ENCODE data around the gene TTC33.
A peak's percentile ranks its signal among the peaks of the same experiment; 100 is the strongest.
"Not testable (repeated sequence)": the region's sequence is repeated elsewhere in the genome, so short reads cannot be mapped to it uniquely, and the experiment has no call there.

Gene TTC33

DNA sequence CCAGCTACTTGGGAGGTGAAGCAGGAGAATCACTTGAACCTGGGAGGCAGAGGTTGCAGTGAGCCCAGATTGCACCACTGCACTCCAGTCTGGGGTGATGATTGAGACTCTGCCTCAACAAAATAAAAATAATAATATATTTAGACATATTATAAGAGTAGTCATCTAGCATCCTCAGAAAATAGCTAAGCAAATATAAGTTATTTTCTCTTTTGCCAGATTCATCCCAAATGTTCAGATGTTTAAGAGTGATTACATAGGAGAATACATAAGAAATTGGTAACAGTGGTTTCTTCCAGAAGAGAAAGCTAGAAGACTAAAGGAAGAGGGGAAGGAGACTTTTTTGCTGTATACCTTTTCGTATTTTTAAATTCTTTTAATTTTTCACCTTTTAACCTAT, 22.4 kb upstream of the TTC33 start:
- no peak for DNase-seq

GRCh38 chr5:40776658-40776977, 20.9 kb upstream of the TTC33 start:
- DNase-seq: no peak

GRCh38 chr5:40775846-40776657, 20.3 kb upstream of the TTC33 start:
- DNase-seq: no peak

DNA sequence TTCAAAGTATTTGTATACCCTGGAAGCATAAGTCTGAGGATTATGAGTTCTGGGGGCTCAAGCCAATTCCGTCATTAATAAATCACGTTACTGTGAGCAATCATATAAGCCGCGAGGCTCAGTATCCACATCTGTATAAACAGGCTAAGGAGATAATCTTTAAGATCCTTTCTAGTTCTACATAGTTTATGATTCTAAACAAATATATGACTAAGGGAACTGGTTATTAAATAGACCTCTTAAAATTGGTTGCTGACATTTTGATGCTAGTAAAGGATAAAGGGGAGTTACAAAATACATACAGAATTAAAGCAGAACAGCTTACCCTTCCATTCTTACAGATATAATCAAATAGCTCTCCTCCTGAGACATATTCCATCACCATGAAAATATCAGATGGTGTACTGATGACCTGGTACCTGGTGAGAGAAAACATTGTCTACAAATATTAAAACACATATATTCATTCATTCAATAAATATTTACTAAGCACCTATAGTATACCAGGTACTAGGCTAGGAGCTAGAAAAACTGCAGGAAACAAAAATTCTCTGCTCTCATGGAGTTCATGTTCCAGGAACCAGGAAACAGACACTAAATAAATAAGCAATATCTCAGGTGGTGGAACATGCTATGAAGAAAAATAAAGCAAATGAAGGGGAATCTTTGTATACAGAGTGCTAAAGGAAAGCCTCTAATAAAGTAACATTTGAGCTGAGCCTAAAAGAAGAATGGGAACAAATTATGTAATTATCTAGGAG, 19.5 kb upstream of the TTC33 start:
- DNase-seq: no peak

DNA sequence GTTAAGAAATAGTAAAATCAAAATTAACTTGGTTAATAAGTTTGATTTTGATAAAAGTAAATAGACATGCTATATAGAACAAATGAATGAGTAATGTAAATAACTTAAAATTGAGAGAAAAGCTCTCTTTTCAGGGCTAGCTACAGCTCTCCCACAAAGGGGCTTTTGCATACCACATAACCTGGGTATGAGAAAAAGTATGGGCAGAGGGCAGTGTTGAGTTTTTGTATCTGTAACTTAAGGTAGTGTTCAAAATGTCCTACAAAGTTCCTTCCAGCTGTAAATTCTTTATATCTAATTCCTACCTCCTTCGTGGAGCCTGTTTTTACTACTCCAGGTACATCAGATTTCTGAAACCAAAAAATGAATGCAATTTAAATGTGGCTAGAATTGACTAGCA, 18.9 kb upstream of the TTC33 start:
- no peak for DNase-seq

DNA sequence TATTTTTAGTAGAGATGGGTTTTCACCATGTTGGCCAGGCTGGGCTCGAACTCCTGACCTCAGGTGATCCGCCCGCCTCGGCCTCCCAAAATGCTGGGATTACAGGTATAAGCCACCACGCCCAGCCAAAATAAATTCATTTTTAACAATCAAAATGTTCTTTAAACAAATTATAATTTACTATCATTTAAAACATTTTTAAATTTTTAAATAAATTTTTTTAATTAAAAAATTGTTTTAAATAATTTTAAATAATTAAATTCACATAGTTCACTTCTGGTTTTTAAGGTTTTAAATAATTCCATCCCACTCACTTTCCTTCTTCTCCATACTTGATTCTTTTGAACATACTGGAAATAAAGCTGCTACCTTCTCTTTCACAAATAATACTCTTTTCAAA, 15.0 kb upstream of the TTC33 start:
- no peak for DNase-seq

- no peak for DNase-seq
Observed at GRCh38 chr5:40762705-40763104, 6.9 kb upstream of the TTC33 start.

GRCh38 chr5:40757400-40757799, 1.6 kb upstream of the TTC33 start:
- no peak for DNase-seq

DNA sequence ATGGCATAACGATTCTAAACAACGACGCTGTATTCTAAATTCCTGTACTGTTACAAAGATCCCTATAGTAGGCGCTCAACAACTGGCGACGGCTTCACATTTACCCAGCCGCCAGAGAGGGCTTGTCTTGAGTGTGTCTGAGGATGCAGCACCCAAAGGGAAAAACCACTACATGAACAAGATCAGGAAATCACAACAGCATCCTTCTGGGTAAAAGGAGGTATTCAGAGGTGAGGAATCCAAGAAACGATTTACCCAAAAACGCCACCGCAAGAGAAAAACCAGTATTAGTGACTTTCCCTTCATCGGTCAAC, 711 bp downstream of the TTC33 start:
- peak; percentile 42 to 55 for DNase-seq

DNA sequence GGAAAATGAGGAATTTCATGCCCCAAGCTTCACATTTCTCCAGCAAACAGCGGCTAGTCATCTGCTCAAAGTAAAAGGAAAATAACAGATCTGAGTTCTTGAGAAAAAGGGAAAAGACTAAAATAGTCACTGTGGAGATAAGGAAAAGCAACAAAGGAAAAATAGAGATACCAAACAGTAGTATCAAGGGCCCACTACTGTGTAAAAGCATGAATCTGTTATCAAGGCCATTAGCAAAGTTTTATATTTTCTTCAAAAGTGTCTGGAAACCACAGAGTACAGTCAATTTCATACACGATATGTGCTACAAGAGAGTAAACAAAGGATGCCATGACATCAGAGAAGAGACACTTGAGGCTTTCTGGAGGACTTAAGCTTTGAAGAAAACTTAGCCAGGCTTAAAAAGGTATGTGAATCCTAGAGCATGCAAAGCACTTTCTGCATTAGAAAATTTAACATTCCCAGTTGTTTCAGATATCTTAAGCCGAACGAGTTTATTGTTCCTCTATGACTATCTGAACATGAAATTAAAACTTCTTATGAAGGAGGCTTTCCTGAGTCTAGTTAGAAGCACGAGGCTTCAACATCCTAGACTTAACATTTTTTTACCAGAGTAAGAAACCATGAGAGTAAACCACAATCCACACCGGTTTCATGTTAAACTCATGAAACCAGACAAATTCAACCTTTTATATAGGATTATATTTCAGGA, 1.2 kb downstream of the TTC33 start:
- no peak for DNase-seq

DNA sequence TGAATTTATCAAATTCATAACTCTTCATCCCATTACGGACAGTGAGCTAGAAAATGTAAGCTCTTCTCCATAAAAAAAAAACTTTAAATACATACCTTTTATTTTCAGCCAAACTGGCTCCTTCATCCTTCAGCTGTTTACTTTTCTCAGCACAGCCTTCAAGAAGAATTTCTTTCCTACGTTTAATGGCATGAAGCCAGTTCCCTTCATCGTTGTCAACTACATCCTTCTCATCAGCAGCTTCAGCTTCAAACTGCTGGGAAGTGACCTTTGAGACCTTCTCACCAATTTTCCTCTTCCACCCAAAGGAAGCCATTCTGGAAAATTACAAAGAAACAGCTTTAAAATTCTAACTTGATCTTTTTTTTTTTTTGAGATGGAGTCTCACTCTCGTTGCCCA, 9.1 kb downstream of the TTC33 start:
- no peak for DNase-seq

DNA sequence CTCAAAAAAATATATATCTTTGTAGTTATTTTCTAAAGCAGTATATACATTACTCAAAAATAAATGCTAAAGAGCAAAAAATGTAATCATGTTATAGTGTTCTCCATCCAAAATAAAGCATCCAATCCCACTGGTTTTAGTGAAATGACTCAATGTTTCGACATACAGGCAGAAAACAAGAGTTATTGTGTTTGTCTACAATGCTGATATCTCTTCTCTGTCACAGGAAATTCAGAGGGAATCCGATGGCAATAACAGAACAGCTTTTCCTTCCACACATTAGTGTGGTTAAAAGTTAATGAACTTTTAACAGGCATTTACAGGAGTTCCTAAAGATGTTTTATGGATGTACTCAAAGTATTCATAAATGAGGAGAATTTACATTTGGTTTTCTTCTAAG, 12.0 kb downstream of the TTC33 start:
- DNase-seq: no peak

DNA sequence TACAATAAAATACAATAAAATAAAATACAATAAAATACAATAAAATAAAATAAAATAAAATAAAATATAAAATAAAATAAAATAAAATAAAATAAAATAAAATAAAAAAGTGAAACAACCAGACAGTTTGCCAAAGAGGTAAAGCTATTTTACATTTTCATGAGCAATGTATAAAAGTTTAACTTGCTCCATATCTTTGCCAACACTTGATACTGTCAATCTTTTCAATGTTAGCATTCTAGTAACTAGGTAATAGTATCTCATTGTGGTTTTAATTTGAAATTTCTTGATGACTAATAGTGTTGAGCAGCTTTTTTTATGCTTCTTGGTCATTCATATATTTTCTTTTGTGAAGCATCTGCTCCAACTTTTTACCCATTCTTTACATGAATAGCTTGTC, 17.3 kb downstream of the TTC33 start:
- DNase-seq: no peak

GRCh38 chr5:40736103-40736875, 19.5 kb downstream of the TTC33 start:
- DNase-seq: peak; percentile 4 to 69

GRCh38 chr5:40735609-40736008, 20.2 kb downstream of the TTC33 start:
- no peak for DNase-seq

GRCh38 chr5:40734986-40735385, 20.8 kb downstream of the TTC33 start:
- no peak for DNase-seq

DNA sequence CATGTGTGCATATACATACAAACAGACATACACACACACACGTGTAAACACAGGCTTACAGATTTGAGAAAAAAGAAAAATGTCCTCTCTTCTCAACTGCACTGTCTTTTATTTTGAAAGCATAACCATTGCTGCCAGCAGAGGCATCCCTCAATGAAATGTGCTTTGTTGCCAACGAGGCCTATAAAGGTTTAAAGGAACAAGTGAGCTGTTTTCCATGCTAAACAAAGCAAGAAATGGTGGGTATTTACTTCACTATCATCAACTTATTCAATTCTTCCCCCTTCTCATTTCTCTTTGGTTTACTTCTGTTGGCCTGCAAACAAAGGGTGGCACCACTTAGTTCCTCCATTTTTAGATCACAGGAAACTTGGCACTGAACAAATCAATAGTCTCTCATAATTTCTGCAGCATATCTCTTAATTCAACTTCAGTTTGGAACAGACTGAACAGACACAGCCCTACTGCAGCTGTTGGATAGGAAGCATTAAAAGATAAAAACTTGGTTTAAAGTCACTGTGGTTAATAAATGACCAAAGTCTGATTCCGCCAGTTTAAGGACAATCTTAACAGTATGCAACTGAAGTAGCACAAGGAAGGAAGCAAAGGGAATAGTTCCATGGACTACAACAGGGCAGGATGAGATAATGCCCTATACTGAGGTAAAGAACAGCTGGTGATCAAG, 21.7 kb downstream of the TTC33 start:
- DNase-seq: no peak

- DNase-seq: no peak
Observed at GRCh38 chr5:40733434-40733833, 22.3 kb downstream of the TTC33 start.

DNA sequence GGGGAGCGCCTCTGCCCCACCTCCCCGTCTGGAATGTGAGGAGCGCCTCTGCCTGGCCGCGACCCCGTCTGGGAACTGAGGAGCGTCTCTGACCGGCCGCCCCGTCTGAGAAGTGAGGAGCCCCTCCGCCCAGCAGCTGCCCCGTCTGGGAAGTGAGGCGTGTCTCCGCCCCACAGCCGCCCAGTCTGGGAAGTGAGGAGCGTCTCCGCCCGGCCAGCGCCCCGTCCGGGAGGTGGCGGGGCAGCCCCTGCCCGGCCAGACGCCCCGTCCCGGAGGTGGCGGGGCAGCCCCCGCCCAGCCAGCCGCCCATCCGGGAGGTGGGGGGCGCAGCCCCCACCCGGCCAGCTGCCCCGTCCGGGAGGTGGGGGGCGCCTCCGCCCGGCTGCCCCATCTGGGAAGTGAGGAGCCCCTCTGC, 33.3 kb downstream of the TTC33 start:
- DNase-seq: not testable (repeated sequence)

GRCh38 chr5:40720069-40720468, 35.7 kb downstream of the TTC33 start:
- no peak for DNase-seq

DNA sequence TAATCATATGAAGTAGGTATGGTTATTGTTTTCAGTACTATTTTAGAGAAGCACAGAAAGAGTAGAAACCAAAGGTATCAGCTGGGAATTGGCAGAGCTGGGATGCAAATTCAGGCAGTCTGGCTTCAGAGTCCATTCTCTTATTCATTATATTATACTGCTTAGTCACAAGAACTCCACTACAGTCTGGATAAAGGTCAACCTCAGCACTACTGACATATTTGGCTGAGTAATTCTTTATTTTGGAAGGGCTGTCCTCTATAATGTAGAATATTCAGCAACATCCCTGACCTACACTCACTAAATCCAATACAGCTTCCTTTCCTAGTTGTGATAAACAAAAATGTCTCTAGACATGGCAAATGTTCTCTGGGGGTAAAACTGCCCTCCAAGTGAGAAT, 38.5 kb downstream of the TTC33 start:
- no peak for DNase-seq

DNA sequence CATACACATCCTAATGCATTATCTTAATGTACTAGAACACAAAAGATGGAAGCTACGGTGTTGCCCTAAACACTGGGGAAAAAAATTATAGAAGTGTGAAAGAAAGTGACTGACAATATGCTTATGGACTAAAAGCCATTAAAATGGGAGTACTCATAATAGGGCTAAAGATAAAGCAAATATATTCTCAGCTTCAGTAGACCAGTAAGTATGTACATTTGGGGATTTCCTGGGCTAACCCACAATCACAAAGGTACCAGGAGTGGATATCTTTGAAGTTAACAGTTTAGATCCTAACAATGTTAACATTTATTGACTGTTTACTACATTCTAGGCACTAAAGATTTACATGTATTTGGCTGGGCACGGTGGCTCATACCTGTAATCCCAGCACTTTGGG, 39.2 kb downstream of the TTC33 start:
- DNase-seq: no peak

- no peak for DNase-seq
Observed at GRCh38 chr5:40716000-40716399, 39.8 kb downstream of the TTC33 start.

All from NCI-H1930 (cell line).